Kidney tubule cell (primary cell): ENCODE data around the gene ITLN2.
"Not testable (repeated sequence)": the region's sequence is repeated elsewhere in the genome, so short reads cannot be mapped to it uniquely, and the experiment has no call there.

Experiments used
- DNase-seq: peaks from one replicate; pipeline ENCODE4 v3.0.0-alpha.2; 2018; ENCODE audit warnings: low spot score

ITLN2 gene

DNA sequence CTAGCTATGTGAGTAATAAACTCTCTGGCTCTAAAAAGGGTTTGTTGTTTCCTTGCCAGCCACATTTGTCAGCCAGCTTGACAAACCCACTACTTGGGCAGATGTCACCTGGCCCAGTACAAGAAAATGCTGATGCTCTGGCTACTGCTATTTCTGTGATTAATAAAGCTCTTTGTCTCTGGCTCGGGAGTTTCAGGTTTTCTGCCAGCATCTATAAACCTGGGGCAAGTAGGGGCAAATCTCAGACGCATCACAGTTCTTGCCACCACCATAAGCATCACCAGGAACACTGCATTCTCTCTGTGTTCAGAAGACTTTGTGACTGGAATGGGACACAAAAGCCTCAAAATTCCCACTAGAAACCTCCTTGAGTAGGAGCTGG, 2.5 kb downstream of the ITLN2 start:
- DNase-seq, result no peak

DNA sequence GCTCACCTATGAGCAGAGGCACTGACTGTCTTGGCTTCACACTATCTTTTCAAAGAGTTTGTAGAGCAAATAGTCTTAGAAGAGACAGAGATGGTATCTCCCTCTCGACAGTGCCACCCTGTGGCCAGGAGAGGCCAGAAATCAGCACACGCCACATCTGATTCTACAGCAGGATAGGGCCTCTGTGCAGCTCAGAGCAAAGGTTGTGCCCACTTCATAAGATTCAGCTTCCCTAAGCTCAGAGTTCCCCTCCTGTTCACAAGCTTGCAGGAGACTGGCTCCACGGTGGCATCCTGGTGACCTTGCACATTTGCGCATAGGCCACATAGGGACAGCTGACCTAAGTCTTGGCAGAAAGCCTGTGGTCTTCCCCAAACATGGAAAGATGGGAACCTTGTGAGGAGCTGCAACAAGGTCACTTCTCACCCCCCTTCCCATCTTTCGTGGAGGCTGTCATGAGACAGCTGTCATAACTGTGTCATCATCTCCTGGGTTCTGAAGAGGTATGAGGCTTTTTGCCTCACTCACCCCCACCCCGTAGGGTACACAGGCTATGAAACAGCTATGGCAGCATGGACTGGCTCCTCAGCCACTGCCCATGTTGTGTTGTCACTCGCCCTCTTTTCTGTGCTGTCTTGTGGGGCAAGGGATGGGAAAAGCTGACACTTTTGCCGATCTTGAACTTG, 3.0 kb downstream of the ITLN2 start:
- peak; percentile 66 for DNase-seq

GRCh38 chr1:160950657-160951056, 4.0 kb downstream of the ITLN2 start:
- DNase-seq, result no peak

DNA sequence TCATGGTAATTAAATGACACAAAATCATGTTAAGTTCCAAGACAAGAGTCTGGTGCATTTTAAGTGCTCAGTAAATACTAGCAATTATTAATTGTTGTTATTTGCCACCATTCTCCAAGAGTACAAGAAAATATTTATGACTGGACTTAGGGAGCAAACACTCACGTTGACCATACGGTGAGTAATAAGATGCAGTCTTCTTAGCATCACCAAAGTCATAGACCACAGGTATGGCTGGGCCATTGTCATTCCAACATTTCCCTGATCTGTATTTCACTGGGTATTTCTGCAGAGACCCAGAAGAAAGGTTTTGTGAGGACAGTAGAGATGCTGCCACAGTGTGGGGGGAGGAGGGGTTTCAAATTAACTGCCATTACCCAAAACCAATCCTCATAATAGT, 4.7 kb downstream of the ITLN2 start:
- peak; percentile 62 for DNase-seq

- DNase-seq, result peak; percentile 77
These were observed 5.3 kb downstream of the ITLN2 start for GRCh38 chr1:160949216-160949880.

- not testable (repeated sequence) for DNase-seq
These were observed 7.3 kb downstream of the ITLN2 start for GRCh38 chr1:160947174-160947759.

DNA sequence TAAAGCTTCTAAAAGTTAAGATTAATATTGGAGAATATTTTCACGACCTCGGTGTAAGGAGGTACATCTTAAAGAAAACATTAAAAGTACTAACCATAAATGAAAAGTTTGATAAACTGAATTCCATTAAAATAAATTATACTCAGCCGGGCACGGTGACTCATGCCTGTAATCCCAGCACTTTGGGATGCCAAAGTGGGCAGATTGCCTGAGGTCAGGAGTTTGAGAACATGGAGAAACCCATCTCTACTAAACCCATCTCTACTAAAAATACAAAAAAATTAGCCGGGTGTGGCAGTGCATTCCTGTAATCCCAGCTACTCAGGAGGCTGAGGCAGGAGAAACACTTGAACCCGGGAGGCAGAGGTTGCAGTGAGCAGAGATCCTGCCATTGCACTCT, 8.7 kb downstream of the ITLN2 start:
- not testable (repeated sequence) for DNase-seq

DNA sequence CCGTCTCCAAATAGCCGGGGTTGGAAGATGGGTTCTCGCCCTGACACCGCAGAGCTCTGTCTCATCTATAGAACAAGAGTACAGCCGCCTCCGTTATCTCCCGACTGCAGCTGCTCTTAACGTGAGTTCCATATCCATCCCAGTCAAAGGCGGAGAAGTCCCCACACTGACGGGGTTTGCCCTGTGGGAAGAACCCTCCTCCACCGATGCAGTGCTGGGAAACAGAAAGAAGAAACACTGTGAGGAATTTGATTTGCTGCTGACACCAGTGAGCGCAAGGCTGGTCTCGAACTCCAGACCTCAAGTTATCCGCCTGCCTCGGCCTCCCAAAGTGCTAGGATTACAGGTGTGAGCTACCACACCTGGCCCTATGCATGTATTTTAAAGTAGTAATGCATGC, 9.5 kb downstream of the ITLN2 start:
- no peak for DNase-seq

DNA sequence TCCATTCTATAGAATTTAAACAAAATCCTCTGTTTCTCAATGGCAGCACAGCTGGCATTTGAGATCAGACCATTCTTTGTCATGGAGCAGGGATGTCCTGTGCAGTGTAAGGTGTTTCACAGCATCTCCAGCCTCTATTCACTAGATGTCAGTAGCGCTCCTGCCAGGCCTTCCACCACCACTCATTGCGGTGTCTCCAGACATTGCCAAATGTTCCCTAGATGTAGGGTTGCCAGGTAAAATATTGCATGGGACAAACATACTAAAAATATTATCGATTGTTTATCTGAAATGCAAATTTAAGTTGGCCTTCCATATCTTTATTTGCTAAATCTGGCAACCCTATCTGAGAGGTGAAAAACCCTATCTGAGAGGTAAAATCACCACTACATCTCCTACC, 11.7 kb downstream of the ITLN2 start:
- DNase-seq, result peak; percentile 23

DNA sequence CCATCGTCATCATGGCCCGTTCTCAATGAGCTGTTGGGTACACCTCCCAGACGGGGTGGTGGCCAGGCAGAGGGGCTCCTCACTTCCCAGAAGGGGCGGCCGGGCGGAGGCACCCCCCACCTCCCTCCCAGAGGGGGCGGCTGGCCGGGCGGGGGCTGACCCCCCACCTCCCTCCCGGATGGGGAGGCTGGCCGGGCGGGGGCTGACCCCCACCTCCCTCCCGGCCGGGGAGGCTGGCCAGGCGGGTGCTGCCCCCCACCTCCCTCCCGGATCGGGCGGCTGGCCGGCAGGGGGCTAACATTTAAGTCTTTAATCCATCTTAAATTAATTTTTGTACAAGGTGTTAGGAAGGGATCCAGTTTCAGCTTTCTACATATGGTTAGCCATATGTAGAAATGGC, 17.9 kb downstream of the ITLN2 start:
- not testable (repeated sequence) for DNase-seq

DNA sequence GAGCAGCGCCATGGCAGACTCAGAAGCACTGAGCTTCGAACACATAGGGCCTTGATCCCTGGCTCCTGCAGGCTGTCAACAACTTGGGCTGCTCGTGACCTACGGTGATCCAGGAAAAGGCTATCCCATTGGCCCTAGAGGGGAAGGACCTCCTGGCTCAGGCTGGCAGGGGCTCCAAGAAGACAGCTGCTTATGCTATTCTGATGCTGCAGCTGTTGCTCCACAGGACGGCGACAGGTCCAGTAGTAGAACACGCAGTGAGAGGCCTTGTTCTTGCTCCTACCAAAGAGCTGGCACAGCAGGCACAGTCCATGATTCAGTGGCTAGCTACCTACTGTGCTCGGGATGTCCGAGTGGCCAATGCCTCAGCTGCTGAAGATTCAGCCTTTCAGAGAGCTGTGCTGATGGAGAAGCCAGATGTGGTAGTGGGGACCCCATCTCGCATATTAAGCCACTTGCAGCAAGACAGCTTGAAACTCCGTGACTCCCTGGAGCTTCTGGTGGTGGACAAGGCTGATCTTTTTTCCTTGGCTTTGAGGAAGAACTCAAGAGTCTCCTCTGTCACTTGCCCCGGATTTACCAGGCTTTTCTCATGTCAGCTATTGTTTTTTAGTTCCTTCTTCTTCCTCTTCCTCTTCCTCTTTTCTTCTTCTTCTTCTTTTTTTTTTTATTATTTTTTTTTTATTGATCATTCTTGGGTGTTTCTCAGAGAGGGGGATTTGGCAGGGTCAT, 18.9 kb downstream of the ITLN2 start:
- DNase-seq, result no peak

DNA sequence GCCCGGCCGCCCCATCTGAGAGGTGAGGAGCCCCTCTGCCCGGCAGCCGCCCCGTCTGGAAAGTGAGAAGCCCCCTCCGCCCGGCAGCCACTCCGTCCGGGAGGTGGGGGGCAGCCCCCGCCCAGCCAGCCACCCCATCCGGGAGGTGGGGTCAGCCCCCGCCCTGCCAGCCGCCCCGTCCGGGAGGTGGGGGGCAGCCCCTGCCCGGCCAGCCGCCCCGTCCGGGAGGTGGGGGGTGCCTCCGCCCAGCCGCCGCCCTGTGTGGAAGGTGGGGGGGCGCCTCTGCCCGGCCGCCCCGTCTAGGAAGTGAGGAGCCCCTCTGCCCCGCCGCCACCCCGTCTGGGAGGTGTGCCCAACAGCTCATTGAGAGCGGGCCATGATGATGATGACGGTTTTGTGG, 21.3 kb downstream of the ITLN2 start:
- DNase-seq, result not testable (repeated sequence)

- DNase-seq, result peak; percentile 10
These were observed 28.9 kb downstream of the ITLN2 start for GRCh38 chr1:160925652-160926244.

DNA sequence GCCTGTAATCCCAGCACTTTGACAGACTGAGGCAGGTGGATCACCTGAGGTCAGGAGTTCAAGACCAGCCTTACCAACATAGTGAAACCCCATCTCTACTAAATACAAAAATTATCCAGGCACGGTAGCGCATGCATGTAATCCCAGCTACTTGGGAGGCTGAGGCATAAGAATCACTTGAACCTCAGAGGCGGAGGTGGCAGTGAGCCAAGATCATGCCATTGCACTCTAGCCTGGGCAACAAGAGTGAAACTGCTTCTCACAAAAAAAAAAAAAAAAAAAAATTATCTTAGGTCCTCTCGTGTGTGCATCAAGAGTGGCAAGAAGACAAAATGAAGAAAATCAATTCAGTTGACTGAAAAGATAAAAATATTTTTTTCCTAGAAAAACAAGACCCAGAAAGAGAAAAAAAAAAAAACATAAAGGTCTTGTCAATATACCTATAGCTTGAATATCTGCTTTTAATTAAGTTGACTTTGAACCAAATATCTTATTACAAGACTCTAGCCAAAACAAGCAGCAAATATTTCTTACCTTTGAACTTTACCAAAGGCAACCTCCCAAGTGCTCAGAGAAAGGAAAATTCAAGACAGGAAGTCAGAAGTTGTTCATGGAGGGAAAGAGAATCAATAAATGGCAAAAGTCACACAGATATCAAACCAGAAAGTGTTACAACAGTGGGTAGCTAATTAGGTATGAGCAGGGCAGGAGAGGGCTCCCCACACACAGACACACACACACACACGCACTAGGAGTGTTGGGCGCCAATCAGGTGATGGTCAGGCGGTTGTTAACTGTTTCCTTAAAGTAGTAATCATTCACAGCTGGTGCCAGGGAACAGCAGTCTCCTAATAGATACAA, 29.6 kb downstream of the ITLN2 start:
- DNase-seq, result no peak

GRCh38 chr1:160916666-160917065, 37.9 kb downstream of the ITLN2 start:
- no peak for DNase-seq

GRCh38 chr1:160913229-160913628, 41.4 kb downstream of the ITLN2 start:
- DNase-seq, result not testable (repeated sequence)

DNA sequence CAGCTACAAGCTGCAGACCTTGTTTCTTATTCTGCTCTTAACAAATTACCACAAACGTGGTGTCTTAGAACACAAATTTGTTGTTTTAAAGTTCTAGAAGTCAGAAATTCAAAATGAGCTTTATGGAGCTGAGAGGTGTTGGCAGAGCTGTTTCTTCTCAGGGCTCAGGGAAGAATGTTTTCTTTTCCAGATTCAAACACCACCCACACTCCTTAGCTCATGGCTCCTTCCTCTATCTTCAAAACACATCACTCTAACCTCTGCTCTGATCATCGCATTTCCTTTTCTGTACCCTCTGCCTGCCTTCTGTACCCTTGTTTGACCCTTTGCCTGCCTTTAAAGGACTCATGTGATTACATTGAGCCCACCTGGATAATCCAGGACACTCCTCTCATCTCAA, 42.7 kb downstream of the ITLN2 start:
- DNase-seq, result no peak

GRCh38 chr1:160911441-160911840, 43.2 kb downstream of the ITLN2 start:
- DNase-seq, result no peak

- DNase-seq, result no peak
These were observed 44.3 kb downstream of the ITLN2 start for GRCh38 chr1:160910170-160910750.

GRCh38 chr1:160907976-160908375, 46.6 kb downstream of the ITLN2 start:
- DNase-seq, result no peak

DNA sequence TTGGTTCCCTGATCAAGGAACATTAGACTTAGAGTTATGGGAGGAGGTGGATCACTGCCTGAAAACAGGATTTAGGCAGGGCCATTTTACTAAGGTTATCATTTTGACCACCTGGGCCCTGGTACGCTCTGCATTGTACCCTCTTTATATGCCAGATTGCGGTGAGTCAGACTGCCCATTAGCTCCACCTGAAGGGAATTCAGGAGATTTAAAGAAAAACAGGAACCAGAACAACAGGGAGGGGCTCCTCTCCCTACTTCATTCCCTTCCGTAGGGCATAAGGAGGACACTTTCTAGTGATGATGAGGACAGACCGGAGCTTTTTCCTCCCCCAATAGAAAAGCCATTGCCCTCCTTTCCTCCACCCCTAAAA, 49.0 kb downstream of the ITLN2 start:
- DNase-seq, result no peak
